WTC11 (cell line): ENCODE measurements around the gene ZNF827. TPM values are rescaled to one million over a fixed set of nuclear protein-coding genes. Genes with fewer than 3 reads are reported as not detected.

Experiments used
- ATAC-seq: fragments of 200-7000 bp; cut with Tn5 transposase; 2 replicates; pipeline ENCODE4 v1.10.0; 2021; ENCODE audit warnings: mild to moderate bottlenecking, moderate library complexity
- CTCF ChIA-PET: fragments of 300-600 bp; sonication (Branson Sonifier 250); formaldehyde crosslinking; loops from one replicate; lab custom pipeline; 2021; ENCODE audit warnings: antibody characterized with exemption; lab: Charles Lee
- POLR2A ChIA-PET: fragments of 350-600 bp; sonication (Branson Sonifier 250); formaldehyde crosslinking; loops from one replicate; lab custom pipeline; 2021; ENCODE audit warnings: antibody characterized with exemption; lab: Charles Lee
- DNase-seq: peaks from one replicate; pipeline ENCODE4 v3.0.0; 2021; ENCODE audit warnings: low spot score
- H3K27ac Mint-ChIP-seq: 2 replicates; pipeline ENCODE4 v1.8.0; 2021; ENCODE audit warnings: mixed read lengths
- H3K27me3 Mint-ChIP-seq: 2 replicates; pipeline ENCODE4 v1.8.0; 2021; ENCODE audit warnings: low read depth, mild to moderate bottlenecking, moderate library complexity, mixed read lengths
- H3K36me3 Mint-ChIP-seq: 2 replicates; pipeline ENCODE4 v1.8.0; 2021; ENCODE audit warnings: mixed read lengths
- H3K4me1 Mint-ChIP-seq: 2 replicates; pipeline ENCODE4 v1.8.0; 2022; ENCODE audit warnings: mixed read lengths
- H3K4me3 Mint-ChIP-seq: 2 replicates; pipeline ENCODE4 v1.8.0; 2021; ENCODE audit warnings: mild to moderate bottlenecking, moderate library complexity, mixed read lengths
- H3K9me3 Mint-ChIP-seq: 2 replicates; pipeline ENCODE4 v1.8.0; 2021; ENCODE audit warnings: mixed read lengths
- AFF4 ChIP-seq: sonication (generic); formaldehyde crosslinking; IDR thresholded peaks from 2 replicates; pipeline ENCODE4 v1.8.1; 2023; ENCODE audit warnings: mild to moderate bottlenecking, missing genetic modification reagents, borderline replicate concordance
- AR ChIP-seq: fragments of 250-450 bp; sonication (Bioruptor Pico); IDR thresholded peaks from 2 replicates; pipeline ENCODE4 v1.9.0; 2021; ENCODE audit warnings: mild to moderate bottlenecking
- ATF3 ChIP-seq: sonication (generic); formaldehyde crosslinking; conservative IDR thresholded peaks from 2 replicates; pipeline ENCODE4 v1.8.1; 2022; ENCODE audit warnings: mild to moderate bottlenecking, missing genetic modification reagents
- CTCF ChIP-seq: fragments of 200-600 bp; IDR thresholded peaks from 2 replicates; pipeline ENCODE4 v1.8.0; 2022; ENCODE audit warnings: antibody characterized with exemption
- EMX1 ChIP-seq: fragments of 250-450 bp; sonication (Bioruptor Pico); IDR thresholded peaks from 2 replicates; pipeline ENCODE4 v1.8.0; 2021; ENCODE audit warnings: mild to moderate bottlenecking
- FOXJ3 ChIP-seq: sonication (generic); formaldehyde crosslinking; IDR thresholded peaks from 2 replicates; pipeline ENCODE4 v1.9.0; 2021; ENCODE audit warnings: missing genetic modification reagents, mild to moderate bottlenecking, borderline replicate concordance
- JUN ChIP-seq: sonication (generic); formaldehyde crosslinking; IDR thresholded peaks from 2 replicates; pipeline ENCODE4 v1.8.0; 2023; ENCODE audit warnings: mild to moderate bottlenecking, missing genetic modification reagents
- MAX ChIP-seq: sonication (generic); formaldehyde crosslinking; IDR thresholded peaks from 2 replicates; pipeline ENCODE4 v1.8.0; 2022; ENCODE audit warnings: mild to moderate bottlenecking, missing genetic modification reagents
- NFATC4 ChIP-seq: fragments of 250-450 bp; sonication (Bioruptor Pico); IDR thresholded peaks from 2 replicates; pipeline ENCODE4 v1.9.0; 2021; ENCODE audit warnings: mild to moderate bottlenecking
- NR1H2 ChIP-seq: sonication (generic); formaldehyde crosslinking; IDR thresholded peaks from 2 replicates; pipeline ENCODE4 v1.9.0; 2021; ENCODE audit warnings: mild to moderate bottlenecking, moderate library complexity, missing genetic modification reagents
- PRDM15 ChIP-seq: sonication (generic); formaldehyde crosslinking; IDR thresholded peaks from 2 replicates; pipeline ENCODE4 v1.8.0; 2022; ENCODE audit warnings: missing genetic modification reagents
- TEAD1 ChIP-seq: sonication (generic); formaldehyde crosslinking; IDR thresholded peaks from 2 replicates; pipeline ENCODE4 v1.8.0; 2022; ENCODE audit warnings: mild to moderate bottlenecking, missing genetic modification reagents
- ZBTB21 ChIP-seq: sonication (generic); formaldehyde crosslinking; IDR thresholded peaks from 2 replicates; pipeline ENCODE4 v1.8.1; 2023; ENCODE audit warnings: mild to moderate bottlenecking, missing genetic modification reagents, borderline replicate concordance
- ZNF138 ChIP-seq: sonication (generic); formaldehyde crosslinking; conservative IDR thresholded peaks from 2 replicates; pipeline ENCODE4 v1.8.1; 2022; ENCODE audit warnings: mild to moderate bottlenecking, moderate library complexity, missing genetic modification reagents
- ZNF396 ChIP-seq: fragments of 250-450 bp; sonication (Bioruptor Pico); IDR thresholded peaks from 2 replicates; pipeline ENCODE4 v1.8.0; 2021; ENCODE audit warnings: mild to moderate bottlenecking, moderate library complexity, borderline replicate concordance
- ZNF416 ChIP-seq: fragments of 250-450 bp; sonication (Bioruptor Pico); IDR thresholded peaks from 2 replicates; pipeline ENCODE4 v1.9.0; 2021; ENCODE audit warnings: mild to moderate bottlenecking, inconsistent platforms
- ZNF532 ChIP-seq: fragments of 250-450 bp; sonication (Bioruptor Pico); IDR thresholded peaks from 2 replicates; pipeline ENCODE4 v1.9.0; 2021; ENCODE audit warnings: mild to moderate bottlenecking, borderline replicate concordance
- ZNF671 ChIP-seq: fragments of 250-450 bp; sonication (Bioruptor Pico); IDR thresholded peaks from 2 replicates; pipeline ENCODE4 v1.8.0; 2021; ENCODE audit warnings: mild to moderate bottlenecking
- total RNA-seq: library from RNA; stranded (reverse); gene quantifications from 3 replicates; pipeline ENCODE4 v1.2.3, GENCODE V29; 2021

Gene ZNF827
- total RNA-seq, 1 experiment from 2014 or later, result 25.6 TPM

GRCh38 chr4:145956288-145956890 lies 17.8 kb upstream of the ZNF827 start:
- Mint-ChIP-seq H3K9me3 (no peaks in the 10 kb centered on the region), H3K36me3 (no peaks in the 10 kb centered on the region), H3K4me1 (peaks cover 11% of the 10 kb centered on the region), H3K27ac (no peak overlapping the region), H3K4me3 (no peak overlapping the region), H3K27me3 (no peaks in the 10 kb centered on the region; the same call in 1 of the 2 replicates)
- ChIA-PET CTCF (no interaction called here), POLR2A (no interaction called here)
- peak; percentile 56 for TF ChIP-seq CTCF
- TF ChIP-seq JUN (CRISPR knock-in tag), result no peak
- DNase-seq (peak; percentile 49), ATAC-seq (peak; percentile 87)

GRCh38 chr4:145954924-145955339 lies 16.3 kb upstream of the ZNF827 start:
- DNase-seq (no peak), ATAC-seq (no peak)
- no peak overlapping the region for H3K27ac Mint-ChIP-seq
- H3K27me3 Mint-ChIP-seq, result no peaks in the 10 kb centered on the region; the same call in none of the 2 replicates
- CTCF ChIA-PET, result interaction anchor here (0.6 kb wide), 1 partner anchor 201 kb away, joined by 3 read pairs; no protein-coding TSS in a partner anchor
- H3K9me3 Mint-ChIP-seq, result no peaks in the 10 kb centered on the region
- H3K4me1 Mint-ChIP-seq, result peaks cover 7% of the 10 kb centered on the region
- no peak overlapping the region for H3K4me3 Mint-ChIP-seq
- POLR2A ChIA-PET, result no interaction called here
- H3K36me3 Mint-ChIP-seq, result no peaks in the 10 kb centered on the region
- no peak for TF ChIP-seq AR (CRISPR knock-in tag)
- TF ChIP-seq MAX (CRISPR knock-in tag), result no peak
- no peak for TF ChIP-seq ZBTB21 (CRISPR knock-in tag)
- no peak for TF ChIP-seq ZNF138 (CRISPR knock-in tag)
- TF ChIP-seq ZNF416, result no peak
- TF ChIP-seq TEAD1 (CRISPR knock-in tag), result no peak
- TF ChIP-seq ZNF532 (CRISPR knock-in tag), result no peak
- no peak for TF ChIP-seq NR1H2
- no peak for TF ChIP-seq PRDM15 (CRISPR knock-in tag)
- TF ChIP-seq ATF3 (CRISPR knock-in tag), result no peak
- TF ChIP-seq ZNF671, result no peak
- no peak for TF ChIP-seq EMX1 (CRISPR knock-in tag)
- TF ChIP-seq NFATC4 (CRISPR knock-in tag), result no peak
- no peak for TF ChIP-seq FOXJ3 (CRISPR knock-in tag)
- no peak for TF ChIP-seq AFF4
- no peak for TF ChIP-seq ZNF396
